DOHH2 (cell line): Measurements from ENCODE around the gene NRXN3.

Experiments
- H3F3A ChIP-seq: fragments of 200-600 bp; sonication (generic), shearing (Covaris generic); 2 replicates; pipeline ENCODE4 v1.6.0; 2016; ENCODE audit warnings: antibody characterized with exemption, mild to moderate bottlenecking; ENCODE audit not compliant: control insufficient read depth, insufficient read depth
- H3K27ac ChIP-seq: fragments of 200-600 bp; sonication (generic); 2 replicates; pipeline ENCODE4 v1.5.1; 2014; ENCODE audit warnings: low read depth, mild to moderate bottlenecking, low read length, moderate library complexity
- H3K27me3 ChIP-seq: fragments of 200-600 bp; sonication (generic); 2 replicates; pipeline ENCODE4 v1.6.1; 2014; ENCODE audit warnings: mild to moderate bottlenecking, low read length, mixed read lengths; ENCODE audit not compliant: control insufficient read depth
- H3K36me3 ChIP-seq: fragments of 200-600 bp; sonication (generic); 2 replicates; pipeline ENCODE4 v1.6.1; 2014; ENCODE audit warnings: mild to moderate bottlenecking, low read length, moderate library complexity, mixed read lengths; ENCODE audit not compliant: control insufficient read depth
- H3K4me1 ChIP-seq: fragments of 200-600 bp; sonication (generic); 2 replicates; pipeline ENCODE4 v1.6.1; 2014; ENCODE audit warnings: mild to moderate bottlenecking, low read length, mixed read lengths; ENCODE audit not compliant: control insufficient read depth
- H3K4me2 ChIP-seq: fragments of 200-600 bp; sonication (generic); 2 replicates; pipeline ENCODE4 v1.6.0; 2014; ENCODE audit warnings: mild to moderate bottlenecking, low read length, moderate library complexity
- H3K4me3 ChIP-seq: fragments of 200-600 bp; sonication (generic); 2 replicates; pipeline ENCODE4 v1.5.1; 2014; ENCODE audit warnings: mild to moderate bottlenecking, low read length, mixed read lengths
- H3K79me2 ChIP-seq: fragments of 200-600 bp; sonication (generic); 2 replicates; pipeline ENCODE4 v1.6.1; 2014; ENCODE audit warnings: mild to moderate bottlenecking, low read length, mixed read lengths; ENCODE audit not compliant: control insufficient read depth
- H3K9me2 ChIP-seq: fragments of 200-600 bp; sonication (generic); replicated peaks from 2 replicates; pipeline ENCODE4 v1.6.1; 2014; ENCODE audit warnings: mild to moderate bottlenecking, low read length, mixed read lengths; ENCODE audit not compliant: control insufficient read depth
- H3K9me3 ChIP-seq: fragments of 200-600 bp; sonication (generic); 2 replicates; pipeline ENCODE4 v1.6.1; 2014; ENCODE audit warnings: antibody characterized with exemption, low read length, mixed read lengths; ENCODE audit not compliant: control insufficient read depth, insufficient read depth
- H4K20me1 ChIP-seq: fragments of 200-600 bp; sonication (generic); 2 replicates; pipeline ENCODE4 v1.6.0; 2014; ENCODE audit warnings: low read depth, mild to moderate bottlenecking, antibody characterized with exemption, low read length, moderate library complexity; ENCODE audit not compliant: control insufficient read depth, insufficient read depth
- CTCF ChIP-seq: fragments of 200-600 bp; sonication (generic); IDR thresholded peaks from one replicate; pipeline ENCODE4 v1.5.1; 2014; ENCODE audit warnings: antibody characterized with exemption, mild to moderate bottlenecking, low read depth, low read length; ENCODE audit not compliant: poor library complexity, severe bottlenecking
- EZH2phosphoT487 ChIP-seq: fragments of 200-600 bp; sonication (generic); IDR thresholded peaks from 2 replicates; pipeline ENCODE4 v1.6.1; 2017; ENCODE audit warnings: borderline replicate concordance, mild to moderate bottlenecking, antibody characterized with exemption, low read length, moderate library complexity, mixed read lengths

The NRXN3 gene

GRCh38 chr14:78690836-78691235 is 520.7 kb downstream of the NRXN3 start:
- H3K9me2 ChIP-seq, result no peaks in the 10 kb centered on the region
- H3K9me3 ChIP-seq, result no peaks in the 10 kb centered on the region
- no peak overlapping the region for H3K4me2 ChIP-seq
- H3K36me3 ChIP-seq, result no peaks in the 10 kb centered on the region
- no peaks in the 10 kb centered on the region for H4K20me1 ChIP-seq
- H3K4me1 ChIP-seq, result no peaks in the 10 kb centered on the region
- H3K27me3 ChIP-seq, result no peaks in the 10 kb centered on the region
- H3K79me2 ChIP-seq, result no peaks in the 10 kb centered on the region
- H3K4me3 ChIP-seq, result no peak overlapping the region
- TF ChIP-seq CTCF (no peak), EZH2phosphoT487 (no peak)
- H3K27ac ChIP-seq, result no peak overlapping the region
- no peaks in the 10 kb centered on the region for H3F3A ChIP-seq

GRCh38 chr14:78697341-78697740 is 527.2 kb downstream of the NRXN3 start:
- Histone ChIP-seq H3F3A (no peaks in the 10 kb centered on the region), H3K4me1 (no peaks in the 10 kb centered on the region), H3K4me3 (no peak overlapping the region), H3K79me2 (no peaks in the 10 kb centered on the region), H3K27me3 (no peaks in the 10 kb centered on the region), H3K4me2 (no peak overlapping the region), H4K20me1 (no peaks in the 10 kb centered on the region), H3K27ac (no peak overlapping the region), H3K9me3 (no peaks in the 10 kb centered on the region), H3K9me2 (no peaks in the 10 kb centered on the region), H3K36me3 (no peaks in the 10 kb centered on the region)
- no peak for TF ChIP-seq EZH2phosphoT487
- TF ChIP-seq CTCF, result peak; percentile 51

GRCh38 chr14:78698991-78699390 is 528.8 kb downstream of the NRXN3 start:
- Histone ChIP-seq H3K4me1 (no peaks in the 10 kb centered on the region), H3K27ac (no peak overlapping the region), H3K9me2 (no peaks in the 10 kb centered on the region), H3K9me3 (no peaks in the 10 kb centered on the region), H3F3A (no peaks in the 10 kb centered on the region), H3K4me3 (no peak overlapping the region), H3K27me3 (no peaks in the 10 kb centered on the region), H4K20me1 (no peaks in the 10 kb centered on the region), H3K79me2 (no peaks in the 10 kb centered on the region), H3K36me3 (no peaks in the 10 kb centered on the region), H3K4me2 (no peak overlapping the region)
- TF ChIP-seq CTCF, result no peak
- no peak for TF ChIP-seq EZH2phosphoT487

- H3K79me2 ChIP-seq, result no peaks in the 10 kb centered on the region
- H3K9me3 ChIP-seq, result no peaks in the 10 kb centered on the region
- H3K4me1 ChIP-seq, result no peaks in the 10 kb centered on the region
- H3K4me2 ChIP-seq, result no peak overlapping the region
- H4K20me1 ChIP-seq, result no peaks in the 10 kb centered on the region
- H3K9me2 ChIP-seq, result no peaks in the 10 kb centered on the region
- H3K36me3 ChIP-seq, result no peaks in the 10 kb centered on the region
- H3F3A ChIP-seq, result no peaks in the 10 kb centered on the region
- H3K4me3 ChIP-seq, result no peak overlapping the region
- no peak for TF ChIP-seq CTCF
- TF ChIP-seq EZH2phosphoT487, result no peak
- H3K27me3 ChIP-seq, result no peaks in the 10 kb centered on the region
- H3K27ac ChIP-seq, result no peak overlapping the region
These were observed 530.1 kb downstream of the NRXN3 start for GRCh38 chr14:78700236-78700635.
